ENCODE results near the gene C14orf132.

The C14orf132 gene

DNA sequence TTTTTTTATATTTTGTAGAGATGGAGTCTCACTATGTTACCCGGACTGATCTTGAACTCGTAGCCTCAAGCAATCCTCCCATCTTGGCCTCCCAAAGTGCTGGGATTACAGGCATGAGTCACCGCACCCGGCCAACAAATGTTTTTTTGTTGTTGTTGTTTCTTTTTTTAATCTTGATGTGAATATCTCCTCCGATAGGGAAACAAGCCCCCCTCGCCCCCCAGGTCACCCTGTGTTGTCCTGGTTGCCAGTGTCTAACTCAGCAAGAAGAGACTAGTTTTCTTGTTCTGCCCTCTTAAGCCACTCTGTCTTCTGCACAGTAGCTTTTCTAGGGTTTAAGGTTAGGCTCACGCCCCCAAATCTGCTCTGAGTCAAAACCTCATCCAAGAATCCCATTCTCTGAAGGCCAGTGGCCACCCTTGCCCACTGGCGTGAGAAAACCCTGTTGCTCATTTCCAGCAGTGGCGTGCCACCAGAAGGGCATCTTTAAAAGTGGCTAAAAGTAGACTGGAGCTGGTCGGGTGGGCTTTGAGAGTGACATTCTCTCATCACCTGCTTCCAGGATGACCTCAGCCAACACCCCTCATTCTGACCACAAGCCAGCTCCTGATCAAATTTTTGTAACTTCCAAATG lies 42.7 kb downstream of the C14orf132 start:
- in situ Hi-C loops (cut with HindIII; ENCODE audit: low sequenced_read_pairs) = no loop called here

DNA sequence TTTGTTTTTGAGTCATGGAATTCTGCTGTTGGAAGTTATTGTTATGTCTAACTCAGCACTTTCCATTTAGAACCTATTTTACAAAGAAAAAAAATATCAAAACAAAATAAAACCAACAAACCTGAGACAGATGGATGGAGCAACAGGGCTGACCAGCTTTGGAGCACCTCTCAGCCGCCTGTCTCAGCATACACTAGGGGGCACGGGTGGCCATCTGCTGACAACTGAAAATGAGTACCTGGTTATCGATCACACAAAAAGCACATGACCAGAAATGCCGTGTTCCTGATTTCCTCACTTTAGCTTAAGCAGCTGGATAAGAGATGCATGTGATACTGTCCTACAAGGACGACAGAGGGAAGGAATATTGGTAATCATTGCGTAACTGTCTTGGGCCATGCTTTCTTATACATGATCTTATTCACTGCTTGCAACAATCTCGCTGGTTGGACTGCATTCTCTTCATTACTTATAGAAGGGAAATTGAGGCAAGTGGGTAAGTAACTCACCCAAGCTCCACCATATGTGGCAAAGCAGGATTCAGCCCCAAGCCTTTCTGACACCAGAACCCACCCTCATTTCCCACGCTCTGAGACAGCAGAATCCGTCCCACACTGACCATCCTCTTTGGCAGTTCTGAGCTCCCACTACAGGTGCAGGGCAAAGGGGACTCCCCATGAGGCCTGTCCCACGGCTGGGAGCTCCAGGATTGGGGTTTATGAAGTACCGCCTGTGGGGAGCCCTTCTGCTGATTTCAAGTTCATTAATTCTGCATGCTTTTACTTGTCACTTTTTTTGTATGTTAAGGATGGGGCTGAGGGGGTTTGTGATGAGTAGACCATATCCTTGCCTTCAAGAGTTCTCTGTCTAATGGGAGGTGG lies 43.5 kb downstream of the C14orf132 start:
- in situ Hi-C loops (cut with HindIII; ENCODE audit: low sequenced_read_pairs) = no loop called here

DNA sequence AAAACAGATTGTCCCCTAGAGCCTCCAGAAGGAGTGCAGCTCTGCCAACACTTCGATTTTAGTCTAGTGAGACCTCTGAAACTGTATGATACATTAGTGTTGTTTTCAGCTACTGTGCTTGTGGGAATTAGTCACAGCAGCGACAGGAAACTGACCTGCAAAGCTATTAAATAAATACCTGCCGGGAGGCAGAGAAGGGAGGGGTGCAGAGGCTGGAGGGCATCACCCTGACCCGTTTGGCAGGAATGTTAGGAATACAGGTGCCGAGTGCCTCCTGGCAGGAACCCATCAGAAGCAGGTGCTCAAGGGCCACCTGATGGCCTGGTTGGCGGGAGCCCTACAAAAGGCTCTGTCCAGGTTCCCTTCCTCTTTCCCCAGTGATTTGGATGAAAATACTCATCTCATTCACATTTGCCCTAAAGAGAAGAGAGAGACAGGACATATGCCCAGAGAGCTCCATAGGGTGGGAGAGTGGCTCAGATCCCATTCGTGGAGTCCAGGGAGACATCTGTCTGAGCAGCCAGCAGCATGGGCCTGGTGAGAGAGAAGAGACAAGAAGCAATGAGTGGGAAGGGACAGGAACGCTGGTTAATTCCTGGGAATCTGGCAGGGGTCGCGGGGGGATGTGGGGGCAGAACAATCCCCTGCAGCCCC lies 44.6 kb downstream of the C14orf132 start:
- in situ Hi-C loops (cut with HindIII; ENCODE audit: low sequenced_read_pairs) = no loop called here

DNA sequence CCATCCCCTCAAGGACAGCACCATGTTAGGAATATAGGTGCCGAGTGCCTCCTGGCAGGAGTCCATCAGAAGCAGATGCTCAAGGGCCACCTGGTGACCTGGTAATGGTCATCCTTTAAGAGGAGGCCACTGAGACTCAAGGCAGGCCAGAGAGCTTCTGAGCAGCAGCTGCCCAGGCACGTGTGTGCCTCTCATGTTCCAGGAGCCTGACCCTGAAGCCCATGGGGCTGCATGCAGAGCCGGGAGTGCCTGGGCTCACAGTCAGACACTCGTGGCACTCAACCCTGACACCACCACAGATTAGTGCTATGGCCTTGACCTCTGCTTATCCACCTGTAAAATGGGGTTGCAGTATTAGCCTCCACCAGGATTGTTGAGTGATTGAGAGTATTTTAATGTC lies 45.6 kb downstream of the C14orf132 start:
- in situ Hi-C loops (cut with HindIII; ENCODE audit: low sequenced_read_pairs) = no loop called here

DNA sequence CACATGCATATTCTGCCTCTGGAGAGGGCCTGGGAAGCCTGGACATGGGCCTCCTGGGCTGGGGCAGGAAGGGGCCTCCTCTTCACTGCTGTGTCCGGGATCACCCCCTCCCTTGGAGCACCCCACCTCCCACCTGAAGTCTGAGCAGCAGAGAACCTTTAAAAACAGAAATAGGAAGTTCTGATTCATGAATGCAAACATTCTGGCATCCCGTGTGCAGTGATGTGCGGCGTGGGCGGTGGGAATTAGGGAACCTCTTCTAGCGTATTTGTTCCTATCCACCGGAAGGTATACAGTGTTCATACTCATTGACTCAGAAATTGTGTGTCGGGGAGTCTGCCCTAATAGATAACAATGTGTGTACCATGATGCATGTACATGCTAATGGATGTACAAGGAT lies 46.2 kb downstream of the C14orf132 start:
- in situ Hi-C loops (cut with HindIII; ENCODE audit: low sequenced_read_pairs) = no loop called here

GRCh38 chr14:96086032-96086431 lies 46.9 kb downstream of the C14orf132 start:
- in situ Hi-C loops (cut with HindIII; ENCODE audit: low sequenced_read_pairs) = no loop called here

DNA sequence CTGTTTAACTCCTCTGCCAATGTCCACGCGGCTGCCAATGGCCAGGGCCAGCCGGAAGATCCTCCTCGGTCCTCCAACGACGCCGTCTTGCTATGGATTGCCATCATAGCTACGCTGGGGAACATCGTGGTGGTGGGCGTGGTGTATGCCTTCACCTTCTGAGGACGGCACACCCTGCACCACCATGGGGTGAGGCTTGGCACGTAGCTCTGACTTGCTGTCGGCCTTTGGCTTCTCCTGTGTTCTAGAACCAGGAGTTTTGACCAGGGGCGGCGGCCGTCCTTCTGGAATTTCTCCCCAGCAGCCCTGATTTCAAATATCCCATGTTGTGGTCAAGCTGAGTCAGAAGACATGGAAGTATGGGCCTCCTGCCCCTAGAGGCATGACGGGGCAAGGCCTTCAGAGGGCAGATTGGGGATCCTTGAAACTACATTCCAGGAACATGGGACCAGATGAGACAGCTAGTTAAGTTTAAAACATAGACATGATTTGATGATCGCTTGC lies 47.5 kb downstream of the C14orf132 start:
- in situ Hi-C loops (cut with HindIII; ENCODE audit: low sequenced_read_pairs) = no loop called here

- in situ Hi-C loops (cut with HindIII; ENCODE audit: low sequenced_read_pairs) = no loop called here
These were observed 48.9 kb downstream of the C14orf132 start for GRCh38 chr14:96088074-96088473.

DNA sequence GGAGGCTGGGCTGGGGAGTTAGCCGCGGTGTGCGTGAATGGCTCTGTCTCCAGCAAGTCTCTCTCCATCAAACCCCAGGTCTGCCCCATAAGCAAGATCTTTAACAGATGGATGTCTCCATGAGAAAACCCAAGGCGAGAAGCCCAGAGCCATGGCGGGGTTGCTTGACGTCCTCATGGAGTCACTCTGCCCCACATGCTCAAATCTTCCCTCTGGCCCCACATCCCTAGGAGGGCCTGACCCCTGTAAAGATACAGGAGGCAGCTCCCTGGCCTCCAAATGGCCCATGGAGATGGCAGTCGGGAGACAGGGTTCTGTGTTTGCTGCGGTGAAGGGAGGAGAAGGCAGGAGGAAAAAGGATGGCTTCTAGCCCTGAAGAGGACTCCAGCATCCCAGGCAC lies 49.3 kb downstream of the C14orf132 start:
- in situ Hi-C loops (cut with HindIII; ENCODE audit: low sequenced_read_pairs) = no loop called here

GRCh38 chr14:96088911-96089310 lies 49.7 kb downstream of the C14orf132 start:
- in situ Hi-C loops (cut with HindIII; ENCODE audit: low sequenced_read_pairs) = no loop called here

- in situ Hi-C loops (cut with HindIII; ENCODE audit: low sequenced_read_pairs) = no loop called here
These were observed 50.2 kb downstream of the C14orf132 start for GRCh38 chr14:96089401-96089800.

DNA sequence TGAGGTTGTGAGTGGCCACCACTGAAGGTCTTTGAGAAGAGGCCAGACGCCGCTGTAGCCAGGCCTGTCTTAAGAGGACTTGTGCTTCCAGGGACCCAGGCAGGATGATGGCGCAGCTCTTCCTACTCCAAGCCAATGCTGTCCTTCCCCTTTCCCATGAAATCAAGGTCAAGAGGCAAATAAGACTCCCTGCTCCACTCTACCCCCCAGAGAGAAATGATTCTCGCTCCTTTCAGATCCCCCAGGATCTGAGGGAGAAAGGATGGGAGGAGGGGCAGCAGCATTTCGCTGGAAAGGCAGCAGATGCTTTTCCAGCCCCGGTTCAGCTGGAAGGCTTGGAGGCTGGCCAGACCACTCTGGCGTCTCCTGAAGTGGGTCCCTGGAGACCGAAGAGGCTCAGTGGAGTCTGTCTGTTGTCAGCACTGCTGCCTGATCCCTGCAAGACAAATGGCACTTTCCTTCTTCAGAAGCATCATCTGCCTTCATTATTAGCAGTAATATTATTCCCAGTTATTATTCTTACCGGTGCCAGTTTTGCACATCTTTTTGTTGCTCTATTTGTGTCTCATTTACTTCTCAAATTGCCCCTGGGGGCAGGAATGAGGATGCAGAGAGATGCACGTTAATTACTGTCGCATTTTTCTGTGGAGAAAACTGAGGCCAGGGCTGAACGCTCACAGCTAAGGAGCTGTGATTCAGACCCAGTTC lies 51.4 kb downstream of the C14orf132 start:
- in situ Hi-C loops (cut with HindIII; ENCODE audit: low sequenced_read_pairs) = no loop called here

- in situ Hi-C loops (cut with HindIII; ENCODE audit: low sequenced_read_pairs) = no loop called here
These were observed 52.1 kb downstream of the C14orf132 start for GRCh38 chr14:96091149-96091693.

DNA sequence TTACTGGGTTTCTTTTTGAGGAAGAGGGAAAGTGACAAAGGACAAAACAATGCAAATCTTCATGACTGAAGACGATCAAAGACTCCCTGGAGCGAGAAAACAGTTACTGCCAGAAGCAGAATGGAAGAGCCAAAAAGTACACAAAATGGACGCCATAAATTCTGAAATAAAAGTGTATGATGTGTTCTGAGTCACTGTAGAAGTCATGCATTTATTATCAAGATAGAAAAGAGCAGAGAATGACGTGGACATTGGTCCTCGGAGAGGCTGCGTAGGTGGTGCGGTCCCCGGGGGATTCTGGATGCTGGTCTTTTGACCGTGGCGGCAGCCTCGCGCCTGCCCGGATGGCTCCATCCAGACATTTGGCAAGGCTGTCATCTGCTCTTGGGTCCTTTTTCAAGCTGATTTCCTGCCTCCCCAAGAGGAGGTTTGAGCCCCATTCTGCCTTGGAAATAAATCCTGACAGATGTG lies 52.8 kb downstream of the C14orf132 start:
- in situ Hi-C loops (cut with HindIII; ENCODE audit: low sequenced_read_pairs) = no loop called here

- in situ Hi-C loops (cut with HindIII; ENCODE audit: low sequenced_read_pairs) = no loop called here
These were observed 53.8 kb downstream of the C14orf132 start for GRCh38 chr14:96092936-96093335.

DNA sequence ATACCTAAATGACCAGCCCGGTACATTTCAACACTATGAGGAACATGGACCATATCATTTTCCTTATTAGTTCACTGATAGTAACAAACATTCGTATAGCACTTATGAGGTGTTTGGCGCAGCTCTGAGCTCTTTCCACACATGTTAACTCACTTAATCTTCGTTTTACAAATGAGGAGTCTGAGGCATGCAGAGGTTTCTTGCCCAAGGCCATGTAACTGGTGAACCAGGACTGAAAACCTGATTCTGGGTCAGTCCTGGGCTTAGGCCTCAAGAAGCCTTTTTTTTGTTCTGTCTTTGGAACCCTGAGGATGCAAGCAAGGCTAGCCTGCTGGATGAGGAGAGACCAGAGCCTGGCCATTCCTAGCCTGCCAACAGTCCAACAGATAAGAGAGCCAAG lies 55.0 kb downstream of the C14orf132 start:
- in situ Hi-C loops (cut with HindIII; ENCODE audit: low sequenced_read_pairs) = no loop called here

GRCh38 chr14:96094656-96095055 lies 55.5 kb downstream of the C14orf132 start:
- in situ Hi-C loops (cut with HindIII; ENCODE audit: low sequenced_read_pairs) = loop anchor here (5.0 kb wide), 1 partner anchor 37 kb away; no protein-coding TSS in a partner anchor

GRCh38 chr14:96095058-96095457 lies 55.9 kb downstream of the C14orf132 start:
- in situ Hi-C loops (cut with HindIII; ENCODE audit: low sequenced_read_pairs) = loop anchor here (5.0 kb wide), 1 partner anchor 38 kb away; no protein-coding TSS in a partner anchor

DNA sequence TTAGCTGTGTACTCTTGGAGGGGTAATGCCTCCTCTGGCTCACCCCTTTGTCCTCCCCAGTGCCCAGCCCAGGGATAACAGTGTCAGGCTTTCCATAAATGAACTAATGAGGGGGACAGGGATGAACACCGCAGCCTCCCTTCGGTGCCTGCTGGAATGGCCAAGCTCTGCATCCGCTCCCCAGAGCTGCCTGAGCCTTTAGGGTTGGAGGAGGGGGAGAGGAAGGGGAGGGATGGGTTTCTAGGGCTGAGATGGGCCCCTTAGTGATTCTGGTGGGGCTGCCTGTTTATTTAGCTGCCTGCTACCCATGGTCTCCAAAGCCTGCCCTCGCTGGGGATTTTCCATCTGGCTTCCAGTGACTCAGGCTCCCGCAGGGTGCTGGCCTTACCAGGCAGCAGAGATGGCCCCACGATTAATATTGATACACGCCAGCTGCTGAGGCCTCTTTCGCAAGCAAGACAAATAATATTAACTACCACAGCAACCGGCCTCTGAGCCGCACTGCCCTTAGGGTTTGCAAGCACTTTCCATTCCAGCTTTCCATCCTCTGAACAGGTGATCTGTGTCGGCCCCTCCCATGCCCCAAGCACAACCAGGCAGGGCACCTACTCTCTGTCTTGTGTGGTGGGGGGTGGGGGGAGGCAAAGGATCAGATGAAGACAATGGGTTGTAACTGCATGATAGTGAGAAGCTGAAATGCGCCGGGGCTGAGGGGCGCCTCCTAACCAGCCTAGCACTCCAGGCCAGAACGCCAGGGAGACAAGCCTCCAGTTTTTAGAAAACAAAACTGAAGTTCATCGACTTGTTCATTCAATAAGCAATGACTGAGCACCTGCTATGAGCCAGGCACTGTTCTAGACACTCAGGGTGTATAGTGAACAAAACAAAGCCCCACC lies 56.7 kb downstream of the C14orf132 start:
- in situ Hi-C loops (cut with HindIII; ENCODE audit: low sequenced_read_pairs) = loop anchor here (5.0 kb wide), 1 partner anchor 39 kb away; no protein-coding TSS in a partner anchor
